GM12872 (cell line): ENCODE data around the gene WHRN.

ENCODE experiments used
- CTCF ChIP-seq: IDR thresholded peaks from 3 replicates; pipeline ENCODE4 v1.5.1; 2011; ENCODE audit warnings: low read depth, mild to moderate bottlenecking, low read length, moderate library complexity; ENCODE audit not compliant: insufficient read depth

Gene WHRN

DNA sequence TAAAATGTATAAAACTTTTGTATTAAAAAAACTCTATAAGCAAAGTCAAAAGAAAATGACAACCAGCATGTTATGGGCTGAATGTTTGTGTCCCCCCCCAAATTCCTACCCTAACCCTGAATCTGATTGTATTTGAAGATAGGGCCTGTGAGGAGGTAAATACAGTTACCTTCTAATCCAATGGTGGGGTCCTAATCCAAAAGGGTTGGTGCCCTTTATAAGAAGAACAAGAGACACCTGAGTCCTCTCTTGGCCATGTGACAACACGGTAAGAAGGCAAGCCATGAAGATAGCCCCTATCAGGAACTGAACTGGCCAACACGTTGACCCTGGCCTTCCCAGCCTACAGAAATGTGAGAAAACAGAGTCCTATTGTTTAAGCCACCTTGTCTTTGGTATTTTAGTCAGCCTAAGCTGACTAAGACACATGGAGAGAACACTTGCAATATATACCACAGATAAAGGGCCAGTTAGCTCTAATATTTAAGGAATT lies 67.8 kb downstream of the WHRN start:
- TF ChIP-seq CTCF = no peak

DNA sequence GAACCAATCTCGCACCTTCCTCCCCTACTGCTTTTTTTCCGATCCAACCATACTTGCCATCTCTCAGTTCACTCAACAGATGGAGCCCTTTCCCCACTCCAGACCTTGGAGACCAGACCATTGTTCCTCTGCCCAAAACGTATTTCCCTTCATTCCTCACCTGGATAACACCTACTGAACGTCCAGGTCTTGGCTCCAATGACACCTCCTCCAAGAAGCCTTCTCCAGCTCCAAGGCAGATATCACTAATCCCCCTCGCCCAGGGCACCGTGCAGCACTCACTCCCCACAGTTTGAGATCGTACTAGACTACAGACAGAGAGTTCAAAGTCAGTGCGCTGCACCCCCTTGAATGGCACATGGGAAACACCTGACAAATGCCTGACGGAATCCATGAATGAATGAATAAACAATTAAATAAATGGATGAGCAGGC lies 70.4 kb downstream of the WHRN start:
- TF ChIP-seq CTCF = peak; percentile 59

DNA sequence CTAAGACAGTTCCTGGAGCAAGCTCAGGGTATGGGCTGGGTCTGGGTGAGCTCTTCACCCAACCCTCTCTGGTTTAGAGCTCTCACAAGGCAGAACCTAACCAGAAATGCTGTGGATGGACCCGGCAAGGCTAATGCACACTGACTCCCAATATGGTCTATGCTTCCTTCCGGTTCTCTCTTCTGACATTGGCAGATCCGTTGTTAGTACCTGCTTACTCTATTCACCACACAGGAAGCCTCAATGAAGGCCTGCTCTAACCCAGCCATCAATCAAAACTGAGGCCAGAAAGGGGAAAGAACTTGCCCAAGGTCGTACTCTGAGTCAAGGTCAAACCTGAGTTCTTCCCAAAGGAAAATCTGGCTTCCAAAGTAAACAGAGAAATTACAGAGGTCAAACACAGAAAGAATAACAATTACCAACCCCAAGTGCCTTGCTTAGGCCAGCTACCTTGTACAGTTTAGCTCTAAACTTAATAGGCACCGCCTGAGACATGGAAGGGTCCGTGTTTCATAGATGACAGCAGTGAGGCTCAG lies 71.5 kb downstream of the WHRN start:
- no peak for TF ChIP-seq CTCF

- no peak for TF ChIP-seq CTCF
These were observed 72.2 kb downstream of the WHRN start for GRCh38 chr9:114433086-114433485.

DNA sequence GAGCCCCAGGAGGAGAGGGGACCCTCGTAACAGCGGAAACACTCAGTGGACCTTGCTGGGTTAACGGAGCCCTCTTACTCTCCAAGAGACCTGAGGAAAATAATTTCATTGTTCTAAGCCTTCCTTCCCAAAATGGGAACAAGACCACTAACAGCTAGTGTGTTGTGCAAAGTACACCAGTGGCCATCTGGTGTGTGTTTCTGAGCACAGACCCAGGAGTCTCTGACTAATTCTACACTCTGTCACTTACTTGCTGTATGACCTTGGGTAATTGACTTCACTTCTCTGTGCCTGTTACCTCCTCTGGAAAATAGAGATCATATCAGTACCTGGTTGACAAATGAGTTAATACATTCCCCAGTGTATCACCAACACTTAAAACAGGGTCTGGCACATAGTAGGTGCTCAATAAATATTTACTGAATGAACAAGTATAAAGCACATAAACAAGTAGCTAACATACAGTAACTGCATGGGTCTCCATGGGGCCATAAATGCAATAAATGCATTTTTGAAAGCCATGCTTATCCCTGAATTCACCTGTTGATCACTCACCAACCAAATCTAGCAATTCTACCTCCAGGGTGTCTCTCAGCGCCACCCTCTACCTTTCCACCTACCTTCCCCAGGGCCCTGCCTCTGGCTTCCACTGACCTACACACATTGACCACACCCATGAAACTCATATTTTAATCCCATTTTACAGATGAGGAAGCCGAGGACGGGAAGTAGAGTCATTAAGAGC lies 72.8 kb downstream of the WHRN start:
- TF ChIP-seq CTCF = no peak

- no peak for TF ChIP-seq CTCF
These were observed 73.5 kb downstream of the WHRN start for GRCh38 chr9:114431770-114432169.

GRCh38 chr9:114431003-114431402 lies 74.3 kb downstream of the WHRN start:
- no peak for TF ChIP-seq CTCF
